Neural progenitor cell (in vitro differentiated cells): ENCODE results near the gene AFMID.

ENCODE experiments used
- CTCF ChIP-seq: fragments of 200-600 bp; sonication (generic); IDR thresholded peaks from 2 replicates; pipeline ENCODE4 v1.5.1; 2017; ENCODE audit warnings: antibody characterized with exemption, mild to moderate bottlenecking
- EZH2 ChIP-seq: fragments of 200-600 bp; sonication (generic); IDR thresholded peaks from 2 replicates; pipeline ENCODE4 v1.6.1; 2017; ENCODE audit warnings: antibody characterized with exemption, mild to moderate bottlenecking, moderate library complexity

GRCh38 chr17:78247304-78247703 lies 60.1 kb downstream of the AFMID start:
- TF ChIP-seq CTCF (no peak), EZH2 (no peak)
